ENCODE results near the gene CLEC6A.
"Not testable (repeated sequence)": the region's sequence is repeated elsewhere in the genome, so short reads cannot be mapped to it uniquely, and the experiment has no call there.

Gene CLEC6A

GRCh38 chr12:8455727-8456360 lies at the start of gene CLEC6A:
Gene CLEC6A (plus strand): TSS chr12:8455962. CDS start chr12:8456112, 150 bp downstream.
- DNase-seq: no peak

GRCh38 chr12:8419576-8419975 lies 36.2 kb upstream of the CLEC6A start:
- not testable (repeated sequence) for DNase-seq

- DNase-seq: no peak
Observed at GRCh38 chr12:8420506-8420905, 35.3 kb upstream of the CLEC6A start.

- peak in 1 of 2 experiments; percentile 20 for DNase-seq
Observed at GRCh38 chr12:8444536-8445278, 11.1 kb upstream of the CLEC6A start.

- DNase-seq: no peak
Observed at GRCh38 chr12:8445731-8446130, 10.0 kb upstream of the CLEC6A start.

GRCh38 chr12:8446642-8447547 lies 8.9 kb upstream of the CLEC6A start:
- no peak for DNase-seq

- no peak for DNase-seq
Observed at GRCh38 chr12:8449355-8449859, 6.4 kb upstream of the CLEC6A start.

- no peak for DNase-seq
Observed at GRCh38 chr12:8452036-8452435, 3.7 kb upstream of the CLEC6A start.

GRCh38 chr12:8453021-8453513 lies 2.7 kb upstream of the CLEC6A start:
- no peak for DNase-seq

- no peak for DNase-seq
Observed at GRCh38 chr12:8453796-8454195, 2.0 kb upstream of the CLEC6A start.

- no peak for DNase-seq
Observed at GRCh38 chr12:8455271-8455670, 491 bp upstream of the CLEC6A start.

- no peak for DNase-seq
Observed at GRCh38 chr12:8461426-8461825, 5.7 kb downstream of the CLEC6A start.

GRCh38 chr12:8465301-8465996 lies 9.7 kb downstream of the CLEC6A start:
- no peak for DNase-seq

GRCh38 chr12:8466241-8466640 lies 10.5 kb downstream of the CLEC6A start:
- no peak for DNase-seq

- no peak for DNase-seq
Observed at GRCh38 chr12:8471090-8471489, 15.3 kb downstream of the CLEC6A start.

- DNase-seq: no peak
Observed at GRCh38 chr12:8475508-8476203, 19.9 kb downstream of the CLEC6A start.

GRCh38 chr12:8482571-8483061 lies 26.9 kb downstream of the CLEC6A start:
- no peak for DNase-seq

- no peak for DNase-seq
Observed at GRCh38 chr12:8483079-8483478, 27.3 kb downstream of the CLEC6A start.

GRCh38 chr12:8491646-8492530 lies 36.1 kb downstream of the CLEC6A start:
- no peak for DNase-seq

- no peak for DNase-seq
Observed at GRCh38 chr12:8493084-8493483, 37.3 kb downstream of the CLEC6A start.

GRCh38 chr12:8495671-8496070 lies 39.9 kb downstream of the CLEC6A start:
- DNase-seq: not testable (repeated sequence)

Measured in NCI-H526 (cell line).